ENCODE results near the gene PNMA6F. TPM values are rescaled to one million over a fixed set of nuclear protein-coding genes. Genes with fewer than 3 reads are reported as not detected.
A peak's percentile ranks its signal among the peaks of the same experiment; 100 is the strongest.

PNMA6F gene
- polyA plus RNA-seq, 1 of the 3 experiments (the other 2 are of a cell fraction), result not detected

GRCh38 chrX:153333821-153334653 lies 12.5 kb upstream of the PNMA6F start, which contains the start of gene ZNF275:
TSS of gene ZNF275 (plus strand) at chrX:153334153. CDS start at chrX:153336680, 2,527 bp downstream.
- Histone ChIP-seq H3K36me3 (replicated peaks in 1 of 2; ENCODE audit: control insufficient read depth in 1 of 2, insufficient read depth in 2 of 2, low read length in 1 of 2) (peaks cover 0 to 10% of the 10 kb centered on the region in 2 experiments), H3K9ac (peak within 1 kb of the TSS; percentile 88), H3K4me1 (ENCODE audit: control insufficient read depth in 1 of 2, insufficient read depth in 2 of 2, low read depth in 1 of 2, low read length in 1 of 2) (peaks cover 0 to 4% of the 10 kb centered on the region in 2 experiments; a peak in 1 of 4 replicates), H3K27ac (ENCODE audit: low read depth in 2 of 2, low read length in 1 of 2) (peak within 1 kb of the TSS; percentile 40 to 59; a peak in 2 of 4 replicates), H3K9me3 (no peaks in the 10 kb centered on the region), H3K4me3 (ENCODE audit: low read depth in 2 of 2, low read length in 1 of 2) (peak within 1 kb of the TSS; percentile 57 to 67), H3F3A (replicated peaks; ENCODE audit: insufficient read depth) (peaks cover 5% of the 10 kb centered on the region), H2AFZ (ENCODE audit: low read depth) (peak within 1 kb of the TSS; percentile 64; the same call in 1 of the 2 replicates), H3K9me2 (no peaks in the 10 kb centered on the region), H4K20me1 (ENCODE audit: insufficient read depth) (no peaks in the 10 kb centered on the region), H3K27me3 (ENCODE audit: insufficient read depth) (peaks cover 8% of the 10 kb centered on the region; the same call in 1 of the 2 replicates), H3K79me2 (ENCODE audit: insufficient read depth) (peaks cover 32% of the 10 kb centered on the region; the same call in 1 of the 2 replicates), H3K4me2 (peak within 1 kb of the TSS; percentile 70)
- 31% methylated on average over 83 of the region's 86 CpGs for WGBS (ENCODE audit: low lambda C conversion rate)
- no peak for TF ChIP-seq EZH2phosphoT487 (IDR thresholded peaks at IDR 0.05; ENCODE audit: borderline replicate concordance, low read depth)
- TF ChIP-seq USF2 (IDR thresholded peaks at IDR 0.05; ENCODE audit: borderline replicate concordance, low read depth, low read length), result no peak
- no peak for TF ChIP-seq ZBTB33 (IDR thresholded peaks at IDR 0.05; ENCODE audit: borderline replicate concordance, low read depth)
- TF ChIP-seq SMC3 (IDR thresholded peaks at IDR 0.05; ENCODE audit: low read depth, low read length), result no peak
- TF ChIP-seq, protein P1, sequence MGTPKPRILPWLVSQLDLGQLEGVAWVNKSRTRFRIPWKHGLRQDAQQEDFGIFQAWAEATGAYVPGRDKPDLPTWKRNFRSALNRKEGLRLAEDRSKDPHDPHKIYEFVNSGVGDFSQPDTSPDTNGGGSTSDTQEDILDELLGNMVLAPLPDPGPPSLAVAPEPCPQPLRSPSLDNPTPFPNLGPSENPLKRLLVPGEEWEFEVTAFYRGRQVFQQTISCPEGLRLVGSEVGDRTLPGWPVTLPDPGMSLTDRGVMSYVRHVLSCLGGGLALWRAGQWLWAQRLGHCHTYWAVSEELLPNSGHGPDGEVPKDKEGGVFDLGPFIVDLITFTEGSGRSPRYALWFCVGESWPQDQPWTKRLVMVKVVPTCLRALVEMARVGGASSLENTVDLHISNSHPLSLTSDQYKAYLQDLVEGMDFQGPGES (IDR thresholded peaks at IDR 0.05; ENCODE audit: low read depth, low read length), result no peak
- TF ChIP-seq RAD21 (IDR thresholded peaks at IDR 0.05; ENCODE audit: low read length), result no peak
- no peak for TF ChIP-seq FOXM1 (IDR thresholded peaks at IDR 0.05; ENCODE audit: low read depth)
- TF ChIP-seq CHD2 (IDR thresholded peaks at IDR 0.05; ENCODE audit: low read length, partially characterized antibody), result no peak
- TF ChIP-seq POLR2AphosphoS5 (IDR thresholded peaks at IDR 0.05; ENCODE audit: low read depth, low read length), result no peak
- TF ChIP-seq TEAD4 (IDR thresholded peaks at IDR 0.05; ENCODE audit: borderline replicate concordance, insufficient read depth), result no peak
- no peak for TF ChIP-seq TCF12 (IDR thresholded peaks at IDR 0.05)
- TF ChIP-seq RCOR1 (IDR thresholded peaks at IDR 0.05; ENCODE audit: low read length), result no peak
- TF ChIP-seq EP300 (IDR thresholded peaks at IDR 0.05; ENCODE audit: borderline replicate concordance in 1 of 2, low read depth in 1 of 2, low read length in 1 of 2), result no peak
- TF ChIP-seq GABPA (IDR thresholded peaks at IDR 0.05; ENCODE audit: low read depth), result no peak
- no peak for TF ChIP-seq REST (IDR thresholded peaks at IDR 0.05; ENCODE audit: low read depth, low read length)
- TF ChIP-seq YY1 (IDR thresholded peaks at IDR 0.05; ENCODE audit: low read depth), result no peak
- no peak for TF ChIP-seq NRF1 (IDR thresholded peaks at IDR 0.05; ENCODE audit: low read depth, low read length)
- no peak for TF ChIP-seq TAF1 (IDR thresholded peaks at IDR 0.05; ENCODE audit: borderline replicate concordance, low read depth, low read length)
- no peak for TF ChIP-seq CTCF (IDR thresholded peaks at IDR 0.05)
- POLR2A ChIA-PET, result interaction anchor here (0.6 to 0.9 kb wide), 2 partner anchors 8 to 10 kb away, joined by 3 read pairs; no protein-coding TSS in a partner anchor
- DNase-seq, result peak; percentile 94
- CTCF ChIA-PET, result interaction anchor here (1.3 kb wide), 1 partner anchor 47 kb away, joined by 3 read pairs; no protein-coding TSS in a partner anchor
